GM06990 (cell line): ENCODE results near the gene PLAU.

Experiments
- DNase-seq: peaks from one replicate; pipeline ENCODE4 v3.0.0-alpha.2; 2011; ENCODE audit not compliant: insufficient read length; ENCODE audit errors: extremely low read depth
- H3K27me3 ChIP-seq: replicated peaks from 2 replicates; pipeline ENCODE4 v1.6.0; 2011; ENCODE audit warnings: low read length; ENCODE audit not compliant: control insufficient read depth, insufficient read depth
- H3K36me3 ChIP-seq: 2 replicates; pipeline ENCODE4 v1.5.1; 2011; ENCODE audit warnings: low read length; ENCODE audit not compliant: control insufficient read depth, insufficient read depth
- H3K4me3 ChIP-seq: replicated peaks from 2 replicates; pipeline ENCODE4 v1.5.1; 2011; ENCODE audit warnings: low read depth, mild to moderate bottlenecking, control low read depth, low read length
- TF ChIP-seq, protein P1 (sequence below): IDR thresholded peaks from 2 replicates; pipeline ENCODE4 v1.5.1; 2011; ENCODE audit warnings: low read length, control low read depth, mild to moderate bottlenecking, inconsistent platforms; ENCODE audit not compliant: insufficient read depth, poor library complexity, severe bottlenecking

Gene PLAU

DNA sequence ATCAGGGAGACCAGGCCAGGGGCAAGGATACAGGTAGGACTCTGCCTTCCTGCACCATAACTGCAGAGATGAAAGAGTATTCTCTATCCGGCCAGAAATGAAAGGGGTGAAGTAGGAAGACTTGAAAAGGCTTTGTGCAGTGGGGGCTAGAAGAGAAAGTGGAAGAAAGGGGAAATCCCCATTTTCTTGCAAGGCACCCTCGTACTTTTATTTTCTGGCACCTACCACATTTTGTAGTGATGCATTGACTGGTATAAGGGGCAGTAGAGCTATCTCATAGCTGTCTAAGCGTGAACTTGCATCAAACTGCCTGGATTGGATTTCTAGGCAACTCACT lies 35.8 kb upstream of the PLAU start:
- DNase-seq, result no peak
- H3K36me3 ChIP-seq, result no peaks in the 10 kb centered on the region
- H3K27me3 ChIP-seq, result no peaks in the 10 kb centered on the region
- TF ChIP-seq, protein P1, sequence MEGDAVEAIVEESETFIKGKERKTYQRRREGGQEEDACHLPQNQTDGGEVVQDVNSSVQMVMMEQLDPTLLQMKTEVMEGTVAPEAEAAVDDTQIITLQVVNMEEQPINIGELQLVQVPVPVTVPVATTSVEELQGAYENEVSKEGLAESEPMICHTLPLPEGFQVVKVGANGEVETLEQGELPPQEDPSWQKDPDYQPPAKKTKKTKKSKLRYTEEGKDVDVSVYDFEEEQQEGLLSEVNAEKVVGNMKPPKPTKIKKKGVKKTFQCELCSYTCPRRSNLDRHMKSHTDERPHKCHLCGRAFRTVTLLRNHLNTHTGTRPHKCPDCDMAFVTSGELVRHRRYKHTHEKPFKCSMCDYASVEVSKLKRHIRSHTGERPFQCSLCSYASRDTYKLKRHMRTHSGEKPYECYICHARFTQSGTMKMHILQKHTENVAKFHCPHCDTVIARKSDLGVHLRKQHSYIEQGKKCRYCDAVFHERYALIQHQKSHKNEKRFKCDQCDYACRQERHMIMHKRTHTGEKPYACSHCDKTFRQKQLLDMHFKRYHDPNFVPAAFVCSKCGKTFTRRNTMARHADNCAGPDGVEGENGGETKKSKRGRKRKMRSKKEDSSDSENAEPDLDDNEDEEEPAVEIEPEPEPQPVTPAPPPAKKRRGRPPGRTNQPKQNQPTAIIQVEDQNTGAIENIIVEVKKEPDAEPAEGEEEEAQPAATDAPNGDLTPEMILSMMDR, result no peak
- peak overlapping the region; percentile 78 for H3K4me3 ChIP-seq

DNA sequence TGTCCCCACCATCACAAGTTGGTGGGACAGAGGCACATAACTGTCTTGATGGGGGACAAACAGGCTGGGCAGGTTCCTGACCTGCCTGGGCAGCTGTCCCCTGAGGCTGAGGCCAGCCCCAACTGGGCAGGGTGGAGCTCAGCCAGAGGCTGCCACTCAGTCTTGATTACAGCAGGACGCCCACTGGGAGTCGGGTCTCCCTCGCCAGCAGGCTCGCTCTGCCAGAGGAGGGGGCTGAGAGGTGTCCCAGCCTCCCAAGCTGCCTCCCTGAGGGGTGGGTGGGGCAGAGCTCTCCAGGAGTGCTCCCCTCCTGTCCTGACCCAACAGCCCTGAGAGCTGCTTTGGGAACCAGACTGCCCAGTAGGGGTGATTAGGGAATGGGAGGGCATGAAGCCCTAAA lies 34.8 kb upstream of the PLAU start:
- no peaks in the 10 kb centered on the region for H3K27me3 ChIP-seq
- TF ChIP-seq, protein P1, result no peak
- H3K36me3 ChIP-seq, result no peaks in the 10 kb centered on the region
- no peak overlapping the region for H3K4me3 ChIP-seq
- no peak for DNase-seq

DNA sequence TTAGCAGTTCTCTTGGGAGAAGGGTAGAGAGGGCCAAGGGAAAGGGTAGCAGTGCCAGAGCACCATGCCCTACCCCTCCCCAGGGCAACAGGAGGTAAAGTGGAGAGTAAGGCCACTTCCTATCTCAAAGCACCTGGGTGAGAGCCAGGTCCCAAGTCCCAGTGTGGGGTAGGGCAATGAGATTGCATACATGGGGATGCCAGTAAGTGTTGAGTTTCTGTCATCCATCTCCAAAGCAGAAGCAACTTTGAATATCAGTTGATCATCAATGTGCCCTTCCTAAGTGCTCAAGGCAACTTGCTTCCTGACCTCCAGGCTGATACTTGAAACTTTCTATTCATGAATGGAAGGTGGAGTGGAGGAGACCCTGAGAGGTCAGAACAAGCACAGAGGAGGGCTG lies 34.4 kb upstream of the PLAU start:
- Histone ChIP-seq H3K4me3 (no peak overlapping the region), H3K36me3 (no peaks in the 10 kb centered on the region), H3K27me3 (no peaks in the 10 kb centered on the region)
- DNase-seq, result no peak
- TF ChIP-seq, protein P1, result no peak

DNA sequence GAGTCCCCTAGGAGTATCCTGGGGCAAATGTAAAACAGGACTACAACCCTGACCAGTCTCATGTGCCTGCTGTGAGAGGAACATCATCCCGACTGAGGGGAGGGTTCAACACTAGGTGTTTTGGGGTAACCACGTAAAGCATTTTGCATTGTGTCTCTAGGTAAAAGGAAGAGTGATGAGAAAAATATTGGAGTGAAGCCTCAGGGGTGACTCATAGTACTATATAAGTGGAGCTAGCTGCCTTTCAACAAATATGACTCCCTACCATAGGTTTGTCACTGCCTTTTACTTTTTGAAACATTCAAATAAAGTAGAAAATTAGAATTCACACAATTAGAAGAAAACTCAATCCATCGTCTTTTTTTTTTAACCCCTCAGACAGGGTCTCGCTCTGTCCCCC lies 34.0 kb upstream of the PLAU start:
- Histone ChIP-seq H3K27me3 (no peaks in the 10 kb centered on the region), H3K4me3 (no peak overlapping the region), H3K36me3 (no peaks in the 10 kb centered on the region)
- no peak for DNase-seq
- TF ChIP-seq, protein P1, result no peak

DNA sequence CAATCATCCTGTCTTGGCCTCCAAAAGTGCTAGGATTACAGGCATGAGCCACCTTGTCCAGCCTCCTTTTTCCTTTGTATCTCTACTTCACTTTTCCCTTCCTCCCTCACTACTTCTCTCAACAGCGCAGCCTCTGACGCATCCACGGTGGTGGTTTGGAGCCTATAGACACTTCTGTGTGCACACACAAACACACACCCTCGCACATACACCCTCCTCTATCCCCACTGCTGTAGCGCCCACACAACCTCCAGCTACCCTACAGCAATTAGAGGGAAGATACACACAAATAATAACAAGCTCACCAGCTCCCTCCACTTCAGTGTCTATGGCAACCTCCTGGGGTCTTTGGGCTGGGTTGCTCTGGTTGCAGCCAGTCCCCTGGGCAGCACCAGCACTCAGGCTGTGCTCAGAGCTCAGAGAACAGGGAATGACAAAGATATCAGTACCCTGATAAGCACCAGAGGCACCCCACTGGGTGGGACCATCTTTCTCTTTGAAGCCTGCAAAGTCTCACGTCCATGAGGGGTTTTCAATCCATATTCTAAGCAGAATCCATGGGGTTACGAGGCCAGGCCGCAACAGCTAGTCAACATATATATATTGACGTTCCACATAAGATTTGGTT lies 33.3 kb upstream of the PLAU start:
- Histone ChIP-seq H3K27me3 (no peaks in the 10 kb centered on the region), H3K36me3 (no peaks in the 10 kb centered on the region), H3K4me3 (no peak overlapping the region)
- DNase-seq, result no peak
- TF ChIP-seq, protein P1, result no peak

DNA sequence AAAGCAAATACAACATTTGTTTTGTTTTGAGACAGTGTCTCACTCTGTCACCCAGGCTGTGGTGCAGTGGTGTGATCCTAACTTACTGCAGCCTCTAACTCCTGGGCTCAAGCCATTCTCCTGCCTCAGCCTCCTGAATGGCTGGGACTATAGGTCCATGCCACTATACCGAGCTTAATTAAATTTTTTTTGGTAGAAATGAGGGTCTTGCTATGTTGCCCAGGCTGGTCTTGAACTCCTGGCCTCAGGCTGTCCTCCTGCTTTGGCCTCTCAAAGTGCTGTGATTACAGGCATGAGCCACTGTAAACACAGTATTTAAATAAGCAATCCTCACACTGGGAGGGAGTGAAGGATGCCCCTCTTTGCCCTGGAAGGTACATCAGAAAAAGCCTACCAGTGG lies 32.6 kb upstream of the PLAU start:
- TF ChIP-seq, protein P1, result no peak

More for the DNA sequence above, 32.6 kb upstream of the PLAU start:
- no peaks in the 10 kb centered on the region for H3K36me3 ChIP-seq
- H3K4me3 ChIP-seq, result no peak overlapping the region
- H3K27me3 ChIP-seq, result no peaks in the 10 kb centered on the region
- no peak for DNase-seq
